GM19099 (cell line): ENCODE data around the gene C1QC.

Experiments
- POLR2A ChIP-seq: IDR thresholded peaks from 3 replicates; pipeline ENCODE4 v1.6.1; 2011; ENCODE audit warnings: low read depth; ENCODE audit not compliant: insufficient read length; ENCODE audit errors: extremely low read depth

Gene C1QC

GRCh38 chr1:22643381-22643780 is at the start of gene C1QC:
C1QC (plus strand) TSS chr1:22643633; CDS start chr1:22644024, 391 bp downstream.
- no peak for TF ChIP-seq POLR2A

GRCh38 chr1:22594396-22594795 is 49.0 kb upstream of the C1QC start:
- no peak for TF ChIP-seq POLR2A

GRCh38 chr1:22595108-22595507 is 48.3 kb upstream of the C1QC start:
- TF ChIP-seq POLR2A, result no peak

- no peak for TF ChIP-seq POLR2A
Observed at GRCh38 chr1:22597301-22597965, 46.0 kb upstream of the C1QC start.

GRCh38 chr1:22597996-22598395 is 45.4 kb upstream of the C1QC start:
- no peak for TF ChIP-seq POLR2A

- no peak for TF ChIP-seq POLR2A
Observed at GRCh38 chr1:22598736-22599135, 44.7 kb upstream of the C1QC start.

- TF ChIP-seq POLR2A, result no peak
Observed at GRCh38 chr1:22600071-22600816, 43.2 kb upstream of the C1QC start.

GRCh38 chr1:22600817-22601605 is 42.4 kb upstream of the C1QC start:
- no peak for TF ChIP-seq POLR2A

GRCh38 chr1:22601610-22602009 is 41.8 kb upstream of the C1QC start:
- TF ChIP-seq POLR2A, result no peak

GRCh38 chr1:22602060-22602740 is 41.2 kb upstream of the C1QC start:
- TF ChIP-seq POLR2A, result no peak

- TF ChIP-seq POLR2A, result no peak
Observed at GRCh38 chr1:22606161-22606560, 37.3 kb upstream of the C1QC start.

- TF ChIP-seq POLR2A, result no peak
Observed at GRCh38 chr1:22607154-22607553, 36.3 kb upstream of the C1QC start.

GRCh38 chr1:22608361-22608760 is 35.1 kb upstream of the C1QC start:
- TF ChIP-seq POLR2A, result no peak

- TF ChIP-seq POLR2A, result no peak
Observed at GRCh38 chr1:22609291-22609690, 34.1 kb upstream of the C1QC start.

- TF ChIP-seq POLR2A, result no peak
Observed at GRCh38 chr1:22611530-22611947, 31.9 kb upstream of the C1QC start.

- TF ChIP-seq POLR2A, result no peak
Observed at GRCh38 chr1:22612671-22613571, 30.5 kb upstream of the C1QC start.
